HAP-1 (cell line): ENCODE data around the gene LY6G6F.
A peak's percentile ranks its signal among the peaks of the same experiment; 100 is the strongest.

ENCODE experiments used
- DNase-seq, 2 experiments: peaks; one replicate each; pipeline ENCODE4 v3.0.0-alpha.2; 2016 to 2020; ENCODE audit warnings: low spot score in 2 of 2
- H3K27me3 ChIP-seq: fragments of 250-450 bp; sonication (Bioruptor Pico); 2 replicates; pipeline ENCODE4 v1.5.1; 2020; ENCODE audit warnings: low read depth, mild to moderate bottlenecking, moderate library complexity
- H3K36me3 ChIP-seq: fragments of 250-450 bp; sonication (Bioruptor Pico); replicated peaks from 2 replicates; pipeline ENCODE4 v1.5.1; 2020; ENCODE audit warnings: mild to moderate bottlenecking
- H3K4me1 ChIP-seq: fragments of 250-450 bp; sonication (Bioruptor Pico); 2 replicates; pipeline ENCODE4 v1.5.1; 2020; ENCODE audit warnings: mild to moderate bottlenecking
- H3K4me3 ChIP-seq: fragments of 250-450 bp; sonication (Bioruptor Pico); 2 replicates; pipeline ENCODE4 v1.5.1; 2020; ENCODE audit warnings: mild to moderate bottlenecking, moderate library complexity
- H3K9me3 ChIP-seq: fragments of 250-450 bp; sonication (Bioruptor Pico); 2 replicates; pipeline ENCODE4 v1.5.1; 2020; ENCODE audit warnings: mild to moderate bottlenecking, moderate library complexity
- in situ Hi-C: fragments of 300-500 bp; cut with MboI; formaldehyde crosslinking; loops from 3 replicates; pipeline ENCODE4 v1.14.3; 2020; ENCODE audit warnings: low sequenced_read_pairs, inconsistent platforms, mixed read lengths

Gene LY6G6F

GRCh38 chr6:31718265-31718664 lies 11.6 kb downstream of the LY6G6F start:
- no peaks in the 10 kb centered on the region for H3K27me3 ChIP-seq
- in situ Hi-C loops = no loop called here
- peaks cover 7% of the 10 kb centered on the region for H3K4me1 ChIP-seq
- no peaks in the 10 kb centered on the region for H3K9me3 ChIP-seq
- H3K36me3 ChIP-seq = no peaks in the 10 kb centered on the region
- H3K4me3 ChIP-seq = no peak overlapping the region
- DNase-seq = no peak

- H3K27me3 ChIP-seq = no peaks in the 10 kb centered on the region
- H3K9me3 ChIP-seq = no peaks in the 10 kb centered on the region
- DNase-seq = no peak
- H3K36me3 ChIP-seq = no peaks in the 10 kb centered on the region
- no peak overlapping the region for H3K4me3 ChIP-seq
- in situ Hi-C loops = no loop called here
- H3K4me1 ChIP-seq = peaks cover 3% of the 10 kb centered on the region
Measured at GRCh38 chr6:31719001-31719400, 12.3 kb downstream of the LY6G6F start.

GRCh38 chr6:31720196-31720770 lies 13.6 kb downstream of the LY6G6F start:
- in situ Hi-C loops = no loop called here
- Histone ChIP-seq H3K4me3 (no peak overlapping the region), H3K4me1 (no peaks in the 10 kb centered on the region), H3K27me3 (no peaks in the 10 kb centered on the region), H3K36me3 (no peaks in the 10 kb centered on the region), H3K9me3 (no peaks in the 10 kb centered on the region)
- DNase-seq = no peak

GRCh38 chr6:31721351-31722020 lies 14.8 kb downstream of the LY6G6F start, which contains the start of gene LY6G6C:
LY6G6C (minus strand) TSS chr6:31721746; CDS start chr6:31721679, 67 bp downstream.
- in situ Hi-C loops = no loop called here
- Histone ChIP-seq H3K27me3 (no peaks in the 10 kb centered on the region), H3K36me3 (no peaks in the 10 kb centered on the region), H3K4me1 (no peaks in the 10 kb centered on the region), H3K9me3 (no peaks in the 10 kb centered on the region), H3K4me3 (no peak within 1 kb of the TSS)
- DNase-seq = no peak

GRCh38 chr6:31722173-31722572 lies 15.5 kb downstream of the LY6G6F start:
- Histone ChIP-seq H3K9me3 (no peaks in the 10 kb centered on the region), H3K4me1 (no peaks in the 10 kb centered on the region), H3K4me3 (no peak overlapping the region), H3K36me3 (no peaks in the 10 kb centered on the region), H3K27me3 (no peaks in the 10 kb centered on the region)
- in situ Hi-C loops = no loop called here
- DNase-seq = no peak

- Histone ChIP-seq H3K27me3 (no peaks in the 10 kb centered on the region), H3K9me3 (no peaks in the 10 kb centered on the region), H3K4me1 (no peaks in the 10 kb centered on the region), H3K36me3 (no peaks in the 10 kb centered on the region; the same call in 1 of the 2 replicates), H3K4me3 (no peak within 1 kb of the TSS)
- no peak for DNase-seq
- in situ Hi-C loops = no loop called here
Measured at GRCh38 chr6:31723245-31723979, 16.7 kb downstream of the LY6G6F start, which contains the start of gene MPIG6B. MPIG6B (plus strand) TSS chr6:31723373; CDS start chr6:31723384, 11 bp downstream.

GRCh38 chr6:31723980-31724691 lies 17.5 kb downstream of the LY6G6F start:
- H3K36me3 ChIP-seq = no peaks in the 10 kb centered on the region; the same call in 1 of the 2 replicates
- DNase-seq = no peak
- H3K9me3 ChIP-seq = no peaks in the 10 kb centered on the region
- in situ Hi-C loops = no loop called here
- no peaks in the 10 kb centered on the region; the same call in 1 of the 2 replicates for H3K4me1 ChIP-seq
- no peaks in the 10 kb centered on the region for H3K27me3 ChIP-seq
- no peak overlapping the region for H3K4me3 ChIP-seq

GRCh38 chr6:31725502-31726350 lies 19.1 kb downstream of the LY6G6F start:
- DNase-seq = no peak
- in situ Hi-C loops = no loop called here
- no peaks in the 10 kb centered on the region for H3K27me3 ChIP-seq
- H3K4me1 ChIP-seq = peaks cover 4% of the 10 kb centered on the region; the same call in 1 of the 2 replicates
- no peak overlapping the region for H3K4me3 ChIP-seq
- H3K9me3 ChIP-seq = no peaks in the 10 kb centered on the region
- H3K36me3 ChIP-seq = peaks cover 4% of the 10 kb centered on the region

GRCh38 chr6:31727034-31727716 lies 20.5 kb downstream of the LY6G6F start:
- Histone ChIP-seq H3K9me3 (no peaks in the 10 kb centered on the region), H3K4me3 (no peak overlapping the region), H3K36me3 (peaks cover 17% of the 10 kb centered on the region), H3K27me3 (no peaks in the 10 kb centered on the region), H3K4me1 (peaks cover 4% of the 10 kb centered on the region; the same call in 1 of the 2 replicates)
- in situ Hi-C loops = no loop called here
- no peak for DNase-seq

- Histone ChIP-seq H3K36me3 (peaks cover 25% of the 10 kb centered on the region), H3K4me1 (peaks cover 4% of the 10 kb centered on the region; the same call in 1 of the 2 replicates)
- DNase-seq = no peak
Measured at GRCh38 chr6:31727717-31728671, 21.3 kb downstream of the LY6G6F start.

GRCh38 chr6:31728767-31729514 lies 22.3 kb downstream of the LY6G6F start, which contains the start of gene DDAH2:
DDAH2 (minus strand) TSS chr6:31729299; CDS start chr6:31729161, 138 bp downstream.
- in situ Hi-C loops = no loop called here
- H3K9me3 ChIP-seq = no peaks in the 10 kb centered on the region
- H3K4me3 ChIP-seq = peak within 1 kb of the TSS; percentile 82
- DNase-seq = no peak
- H3K27me3 ChIP-seq = no peaks in the 10 kb centered on the region
- H3K36me3 ChIP-seq = peaks cover 35% of the 10 kb centered on the region
- peaks cover 5% of the 10 kb centered on the region; the same call in 1 of the 2 replicates for H3K4me1 ChIP-seq

More at GRCh38 chr6:31727717-31728671, 21.3 kb downstream of the LY6G6F start:
- no peak overlapping the region for H3K4me3 ChIP-seq
- no peaks in the 10 kb centered on the region for H3K9me3 ChIP-seq
- no peaks in the 10 kb centered on the region for H3K27me3 ChIP-seq
- in situ Hi-C loops = no loop called here
